GM18508 (cell line): ENCODE measurements around the gene MFGE8.

Source experiments
- ATAC-seq: cut with Tn5 transposase; IDR thresholded peaks from one replicate; pipeline ENCODE4 v1.9.1; 2021; ENCODE audit warnings: moderate number of reproducible peaks; ENCODE audit not compliant: insufficient read depth, unreplicated experiment

The MFGE8 gene

GRCh38 chr15:88920186-88920891, 7.2 kb upstream of the MFGE8 start:
- no peak for ATAC-seq

GRCh38 chr15:88918738-88919137, 5.6 kb upstream of the MFGE8 start:
- peak; percentile 51 for ATAC-seq

- no peak for ATAC-seq
Measured at GRCh38 chr15:88917760-88918159, 4.6 kb upstream of the MFGE8 start.

- no peak for ATAC-seq
Measured at GRCh38 chr15:88915354-88915753, 2.2 kb upstream of the MFGE8 start.

- no peak for ATAC-seq
Measured at GRCh38 chr15:88913850-88914169, 631 bp upstream of the MFGE8 start.

GRCh38 chr15:88912500-88912921, 668 bp downstream of the MFGE8 start:
- ATAC-seq: no peak

- no peak for ATAC-seq
Measured at GRCh38 chr15:88911766-88912118, 1.4 kb downstream of the MFGE8 start.

- ATAC-seq: no peak
Measured at GRCh38 chr15:88909956-88910831, 3.0 kb downstream of the MFGE8 start.

GRCh38 chr15:88908697-88909621, 4.2 kb downstream of the MFGE8 start:
- no peak for ATAC-seq

GRCh38 chr15:88908123-88908522, 5.1 kb downstream of the MFGE8 start:
- ATAC-seq: no peak

GRCh38 chr15:88907111-88907510, 6.1 kb downstream of the MFGE8 start:
- no peak for ATAC-seq

GRCh38 chr15:88906551-88906950, 6.6 kb downstream of the MFGE8 start:
- no peak for ATAC-seq

GRCh38 chr15:88906130-88906529, 7.0 kb downstream of the MFGE8 start:
- no peak for ATAC-seq

GRCh38 chr15:88905576-88905975, 7.6 kb downstream of the MFGE8 start:
- no peak for ATAC-seq

- no peak for ATAC-seq
Measured at GRCh38 chr15:88904624-88905327, 8.4 kb downstream of the MFGE8 start.

- ATAC-seq: no peak
Measured at GRCh38 chr15:88904257-88904623, 8.9 kb downstream of the MFGE8 start.

GRCh38 chr15:88902846-88903245, 10.3 kb downstream of the MFGE8 start:
- no peak for ATAC-seq

- ATAC-seq: no peak
Measured at GRCh38 chr15:88902221-88902835, 10.9 kb downstream of the MFGE8 start.

- ATAC-seq: no peak
Measured at GRCh38 chr15:88901508-88902220, 11.5 kb downstream of the MFGE8 start.
